Natural killer cell (primary cell): ENCODE data around the gene STK24. TPM values are rescaled to one million over a fixed set of nuclear protein-coding genes. Genes with fewer than 3 reads are reported as not detected.
A peak's percentile ranks its signal among the peaks of the same experiment; 100 is the strongest.

Experiments used
- ATAC-seq, 3 donors: fragments of 150-1000 bp in 2 of 3; fragments of 200-7000 bp in 1 of 3; cut with Tn5 transposase; 1 replicate in 1 of 3; 2 replicates in 2 of 3; pipeline ENCODE4 v1.10.0; 2021; ENCODE audit warnings: mild to moderate bottlenecking in 2 of 3, moderate library complexity in 2 of 3
- DNase-seq, 2 donors: peaks; one replicate each; pipeline versions ENCODE4 v3.0.0 to v3.0.0-alpha.2; 2013 to 2021; ENCODE audit warnings: mixed read lengths in 1 of 2
- H3K27ac ChIP-seq: one replicate; pipeline ENCODE4 v1.5.1; 2013; ENCODE audit warnings: mild to moderate bottlenecking, low read length
- H3K27me3 ChIP-seq: one replicate; pipeline ENCODE4 v1.6.1; 2013; ENCODE audit warnings: low read length; ENCODE audit not compliant: control insufficient read depth, insufficient read depth
- H3K36me3 ChIP-seq: one replicate; pipeline ENCODE4 v1.6.1; 2013; ENCODE audit warnings: low read length; ENCODE audit not compliant: control insufficient read depth, insufficient read depth
- H3K4me1 ChIP-seq: one replicate; pipeline ENCODE4 v1.6.1; 2013; ENCODE audit warnings: low read length; ENCODE audit not compliant: control insufficient read depth, insufficient read depth
- H3K4me3 ChIP-seq: one replicate; pipeline ENCODE4 v1.5.1; 2013; ENCODE audit warnings: low read length
- H3K9me3 ChIP-seq: one replicate; pipeline ENCODE4 v1.6.1; 2013; ENCODE audit warnings: low read length; ENCODE audit not compliant: control insufficient read depth, insufficient read depth
- H3K27ac Mint-ChIP-seq, 2 donors: one replicate each; pipeline ENCODE4 v1.8.0; 2022; ENCODE audit warnings: mild to moderate bottlenecking in 2 of 2, mixed read lengths in 2 of 2, moderate library complexity in 1 of 2
- H3K27me3 Mint-ChIP-seq, 2 donors: one replicate each; pipeline ENCODE4 v1.8.0; 2022; ENCODE audit warnings: low read depth in 2 of 2, mixed read lengths in 2 of 2
- H3K36me3 Mint-ChIP-seq: one replicate; pipeline ENCODE4 v1.8.0; 2022; ENCODE audit warnings: mixed read lengths
- H3K4me1 Mint-ChIP-seq, 2 donors: one replicate each; pipeline ENCODE4 v1.8.0; 2022; ENCODE audit warnings: mixed read lengths in 2 of 2
- H3K4me3 Mint-ChIP-seq: one replicate; pipeline ENCODE4 v1.8.0; 2022; ENCODE audit warnings: mild to moderate bottlenecking, moderate library complexity, mixed read lengths
- H3K9me3 Mint-ChIP-seq, 2 donors: one replicate each; pipeline ENCODE4 v1.8.0; 2022; ENCODE audit warnings: mixed read lengths in 2 of 2
- CTCF ChIP-seq: fragments of 200-600 bp; IDR thresholded peaks from one replicate; pipeline ENCODE4 v1.8.0; 2022; ENCODE audit warnings: antibody characterized with exemption
- WGBS: methylation state at CpG from one replicate; pipeline ENCODE4 v1.1.7; 2013; ENCODE audit warnings: missing lambda C conversion rate; ENCODE audit not compliant: insufficient coverage; 5-methylcytosine and 5-hydroxymethylcytosine counted together
- intact Hi-C: fragments of 100-400 bp; cut with micrococcal nuclease; formaldehyde crosslinking; loops from one replicate; pipeline ENCODE4 v1.14.2; 2022
- total RNA-seq, 4 donors: library from RNA; stranded (reverse); fragments of 120-200 nt in 1 of 4; gene quantifications; one replicate each; pipeline versions ENCODE4 v1.2.3 to v1.2.4, GENCODE V29; 2013 to 2022

The STK24 gene
- total RNA-seq, 3 donors from 2014 or later (not counting 1 experiment from before 2014, with no cell fraction given): 64.5 to 78.4 (median 70.4) TPM

GRCh38 chr13:98447881-98448641 is 128.8 kb downstream of the STK24 start:
- peaks cover 15 to 22% of the 10 kb centered on the region in 2 donors for H3K4me1 Mint-ChIP-seq
- no peak overlapping the region for H3K4me3 ChIP-seq
- ATAC-seq (no peak), DNase-seq (peak in 1 of 2 donors; percentile 31)
- 91% methylated on average over 28 of the region's 28 CpGs for WGBS
- intact Hi-C loops: no loop called here
- no peak for TF ChIP-seq CTCF
- no peaks in the 10 kb centered on the region for H3K27me3 Mint-ChIP-seq
- H3K36me3 ChIP-seq: peaks cover 17% of the 10 kb centered on the region
- no peaks in the 10 kb centered on the region for H3K36me3 Mint-ChIP-seq
- no peaks in the 10 kb centered on the region for H3K9me3 ChIP-seq
- no peaks in the 10 kb centered on the region for H3K9me3 Mint-ChIP-seq
- no peaks in the 10 kb centered on the region for H3K27me3 ChIP-seq
- H3K4me1 ChIP-seq: peaks cover 11% of the 10 kb centered on the region
- peak overlapping the region in 1 of 2 donors; percentile 55 for H3K27ac Mint-ChIP-seq
- H3K27ac ChIP-seq: no peak overlapping the region
- no peak overlapping the region for H3K4me3 Mint-ChIP-seq

GRCh38 chr13:98447130-98447529 is 129.8 kb downstream of the STK24 start:
- Histone ChIP-seq H3K4me3 (no peak overlapping the region), H3K36me3 (peaks cover 8% of the 10 kb centered on the region), H3K9me3 (no peaks in the 10 kb centered on the region), H3K27ac (no peak overlapping the region), H3K27me3 (no peaks in the 10 kb centered on the region), H3K4me1 (peaks cover 11% of the 10 kb centered on the region)
- no peak for DNase-seq
- WGBS: 97% methylated on average over 5 of the region's 5 CpGs
- Mint-ChIP-seq H3K4me3 (no peak overlapping the region), H3K4me1 (peaks cover 15 to 22% of the 10 kb centered on the region in 2 donors), H3K27me3 (no peaks in the 10 kb centered on the region), H3K27ac (peak overlapping the region; percentile 40 to 55), H3K9me3 (no peaks in the 10 kb centered on the region), H3K36me3 (no peaks in the 10 kb centered on the region)
- ATAC-seq: no peak
- no peak for TF ChIP-seq CTCF
- intact Hi-C loops: no loop called here

- Histone ChIP-seq H3K4me1 (peaks cover 11% of the 10 kb centered on the region), H3K27me3 (no peaks in the 10 kb centered on the region), H3K9me3 (no peaks in the 10 kb centered on the region), H3K36me3 (peaks cover under 1% of the 10 kb centered on the region), H3K4me3 (no peak overlapping the region), H3K27ac (no peak overlapping the region)
- H3K36me3 Mint-ChIP-seq: no peaks in the 10 kb centered on the region
- H3K9me3 Mint-ChIP-seq: no peaks in the 10 kb centered on the region
- no peak for ATAC-seq
- TF ChIP-seq CTCF: no peak
- no peaks in the 10 kb centered on the region for H3K27me3 Mint-ChIP-seq
- H3K27ac Mint-ChIP-seq: peak overlapping the region in 1 of 2 donors; percentile 40
- 90% methylated on average over 11 of the region's 11 CpGs for WGBS
- intact Hi-C loops: no loop called here
- no peak overlapping the region for H3K4me3 Mint-ChIP-seq
- no peak for DNase-seq
- peaks cover 9 to 15% of the 10 kb centered on the region in 2 donors for H3K4me1 Mint-ChIP-seq
These were observed 130.7 kb downstream of the STK24 start for GRCh38 chr13:98446234-98446621.
